HepG2 (cell line): ENCODE data around the gene ALDH2. TPM values are rescaled to one million over a fixed set of nuclear protein-coding genes. Genes with fewer than 3 reads are reported as not detected.

Experiments
- AHR ChIP-seq: IDR thresholded peaks from 2 replicates; pipeline ENCODE4 v1.6.1; 2018; ENCODE audit warnings: missing genetic modification reagents, missing compliant biosample characterization
- CC2D1A ChIP-seq: sonication (generic); formaldehyde crosslinking; IDR thresholded peaks from 2 replicates; pipeline ENCODE4 v1.8.1; 2023; ENCODE audit warnings: mild to moderate bottlenecking, missing genetic modification reagents
- HOXA7 ChIP-seq: sonication (generic); formaldehyde crosslinking; IDR thresholded peaks from 2 replicates; pipeline ENCODE4 v1.8.1; 2022; ENCODE audit warnings: mild to moderate bottlenecking, missing genetic modification reagents, moderate library complexity
- MTF1 ChIP-seq: sonication (generic); formaldehyde crosslinking; IDR thresholded peaks from 2 replicates; pipeline ENCODE4 v1.5.0; 2020; ENCODE audit warnings: missing genetic modification reagents
- SP2 ChIP-seq: sonication (generic); formaldehyde crosslinking; IDR thresholded peaks from 2 replicates; pipeline ENCODE4 v1.5.1; 2020; ENCODE audit warnings: mild to moderate bottlenecking, missing genetic modification reagents
- SUZ12 ChIP-seq: fragments of 150-350 bp; IDR thresholded peaks from 2 replicates; pipeline ENCODE4 v1.6.1; 2014; ENCODE audit warnings: low read depth, low read length
- TBP ChIP-seq: sonication (generic); formaldehyde crosslinking; IDR thresholded peaks from 2 replicates; pipeline ENCODE4 v1.5.0; 2020; ENCODE audit warnings: missing genetic modification reagents
- XBP1 ChIP-seq: sonication (generic); formaldehyde crosslinking; IDR thresholded peaks from 2 replicates; pipeline ENCODE4 v1.5.0; 2020; ENCODE audit warnings: missing genetic modification reagents
- ZNF235 ChIP-seq: sonication (generic); formaldehyde crosslinking; IDR thresholded peaks from 2 replicates; pipeline ENCODE4 v1.8.1; 2023; ENCODE audit warnings: mild to moderate bottlenecking, missing genetic modification reagents, borderline replicate concordance
- ZNF317 ChIP-seq: sonication (generic); formaldehyde crosslinking; IDR thresholded peaks from 2 replicates; pipeline ENCODE4 v1.5.0; 2020; ENCODE audit warnings: mild to moderate bottlenecking, missing genetic modification reagents
- ZNF605 ChIP-seq: sonication (generic); formaldehyde crosslinking; IDR thresholded peaks from 2 replicates; pipeline ENCODE4 v1.8.0; 2022; ENCODE audit warnings: mild to moderate bottlenecking, missing genetic modification reagents
- polyA plus RNA-seq, 8 experiments: library from polyadenylated mRNA; depleted of rRNA in 3 of 8; stranded (reverse) in 7 of 8; unstranded in 1 of 8; fragments of >200 nt; fragmentation: Illumina TruSeq in 4 of 8; extraction: Trizol in 4 of 8; gene quantifications; 2 replicates each; pipeline versions ENCODE4 v1.2.1 to v1.2.3, GENCODE V29; 2011 to 2016; ENCODE audit warnings: low read depth in 4 of 8, missing spikeins in 1 of 8, mixed read lengths in 1 of 8; ENCODE audit not compliant: insufficient read depth in 1 of 8
- total RNA-seq, 5 experiments: library from RNA; depleted of rRNA; stranded (reverse); fragments of >200 nt; fragmentation: Illumina TruSeq; extraction: Trizol; gene quantifications; 2 replicates each; pipeline ENCODE4 v1.2.3, GENCODE V29; 2016; ENCODE audit warnings: low read depth in 1 of 5
- TF ChIP-seq, protein P1 (sequence below): sonication (generic); formaldehyde crosslinking; IDR thresholded peaks from 2 replicates; pipeline ENCODE4 v1.4.0; 2020; ENCODE audit warnings: missing genetic modification reagents, borderline replicate concordance
- TF ChIP-seq, protein P2 (sequence below): sonication (generic); formaldehyde crosslinking; IDR thresholded peaks from 2 replicates; pipeline ENCODE4 v1.9.0; 2021; ENCODE audit warnings: missing genetic modification reagents, mild to moderate bottlenecking, borderline replicate concordance
- TF ChIP-seq, protein P3 (sequence below): IDR thresholded peaks from 2 replicates; pipeline ENCODE4 v1.6.1; 2016; ENCODE audit warnings: low read depth, missing genetic modification reagents, missing compliant biosample characterization
- TF ChIP-seq, protein P4 (sequence below): sonication (generic); formaldehyde crosslinking; conservative IDR thresholded peaks from 2 replicates; pipeline ENCODE4 v1.4.0; 2020; ENCODE audit warnings: missing genetic modification reagents

The ALDH2 gene
- total and polyA plus RNA-seq, 2 of the 13 experiments (the other 11 are each of a cell fraction or from before 2014, with no cell fraction given), result 78.8 to 103 TPM

DNA sequence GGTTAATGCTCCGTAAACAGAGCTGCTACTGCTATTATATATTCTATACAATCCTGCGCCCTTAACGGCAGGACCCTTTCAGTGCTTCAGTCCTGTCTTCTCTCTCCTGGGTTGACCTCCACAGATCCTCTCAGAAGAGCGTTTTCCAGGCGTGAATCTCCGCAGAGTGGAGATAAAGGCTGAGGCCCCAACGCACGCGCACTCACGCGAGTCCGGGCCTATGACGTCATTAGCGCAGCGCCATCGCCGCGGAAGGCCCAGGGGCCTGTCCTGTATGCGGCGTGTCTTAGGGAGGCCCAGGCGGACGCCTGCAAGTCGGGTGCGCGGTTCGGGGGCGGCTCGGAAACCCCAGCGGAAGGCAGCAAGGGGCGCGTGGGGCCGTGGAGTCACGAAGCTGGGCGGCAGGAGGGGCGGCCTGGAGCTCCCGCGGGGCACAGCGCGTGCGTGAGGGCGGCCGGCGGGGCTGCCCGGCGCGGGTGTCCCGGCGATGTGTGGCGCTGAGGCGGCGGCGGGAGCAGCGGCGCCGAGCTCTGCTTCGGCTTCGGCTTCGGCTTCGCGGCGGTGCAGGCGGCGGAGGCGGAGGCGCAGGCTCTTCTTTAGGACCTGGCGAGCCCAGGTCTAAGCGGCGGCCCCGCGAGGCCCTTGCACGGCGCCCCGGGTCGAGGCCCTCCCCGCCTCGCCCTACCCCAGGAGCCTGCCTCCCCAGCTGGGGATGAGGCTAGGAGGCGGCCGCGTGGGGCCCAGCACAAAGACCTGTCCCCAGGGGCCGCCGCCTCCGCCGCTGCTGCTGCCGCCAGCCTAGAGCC lies 75.2 kb downstream of the ALDH2 start, which contains the start of gene MAPKAPK5 (continued):
- TF ChIP-seq TBP (peak; percentile 59; the same call in 1 of the 2 replicates), AHR (CRISPR knock-in tag) (peak; percentile 40; the same call in 1 of the 2 replicates), ZNF605 (CRISPR knock-in tag) (no peak), MTF1 (CRISPR knock-in tag) (no peak), ZNF317 (CRISPR knock-in tag) (peak; percentile 57; the same call in 1 of the 2 replicates), HOXA7 (CRISPR knock-in tag) (no peak), ZNF235 (no peak), XBP1 (no peak), CC2D1A (CRISPR knock-in tag) (no peak), SP2 (0 out of 2 replicates have a peak, but pooled peaks have one; percentile 35), SUZ12 (no peak)
- TF ChIP-seq, protein P1, sequence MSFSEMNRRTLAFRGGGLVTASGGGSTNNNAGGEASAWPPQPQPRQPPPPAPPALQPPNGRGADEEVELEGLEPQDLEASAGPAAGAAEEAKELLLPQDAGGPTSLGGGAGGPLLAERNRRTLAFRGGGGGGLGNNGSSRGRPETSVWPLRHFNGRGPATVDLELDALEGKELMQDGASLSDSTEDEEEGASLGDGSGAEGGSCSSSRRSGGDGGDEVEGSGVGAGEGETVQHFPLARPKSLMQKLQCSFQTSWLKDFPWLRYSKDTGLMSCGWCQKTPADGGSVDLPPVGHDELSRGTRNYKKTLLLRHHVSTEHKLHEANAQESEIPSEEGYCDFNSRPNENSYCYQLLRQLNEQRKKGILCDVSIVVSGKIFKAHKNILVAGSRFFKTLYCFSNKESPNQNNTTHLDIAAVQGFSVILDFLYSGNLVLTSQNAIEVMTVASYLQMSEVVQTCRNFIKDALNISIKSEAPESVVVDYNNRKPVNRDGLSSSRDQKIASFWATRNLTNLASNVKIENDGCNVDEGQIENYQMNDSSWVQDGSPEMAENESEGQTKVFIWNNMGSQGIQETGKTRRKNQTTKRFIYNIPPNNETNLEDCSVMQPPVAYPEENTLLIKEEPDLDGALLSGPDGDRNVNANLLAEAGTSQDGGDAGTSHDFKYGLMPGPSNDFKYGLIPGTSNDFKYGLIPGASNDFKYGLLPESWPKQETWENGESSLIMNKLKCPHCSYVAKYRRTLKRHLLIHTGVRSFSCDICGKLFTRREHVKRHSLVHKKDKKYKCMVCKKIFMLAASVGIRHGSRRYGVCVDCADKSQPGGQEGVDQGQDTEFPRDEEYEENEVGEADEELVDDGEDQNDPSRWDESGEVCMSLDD (CRISPR knock-in tag), result 0 out of 2 replicates have a peak, but pooled peaks have one; percentile 44
- TF ChIP-seq, protein P2, sequence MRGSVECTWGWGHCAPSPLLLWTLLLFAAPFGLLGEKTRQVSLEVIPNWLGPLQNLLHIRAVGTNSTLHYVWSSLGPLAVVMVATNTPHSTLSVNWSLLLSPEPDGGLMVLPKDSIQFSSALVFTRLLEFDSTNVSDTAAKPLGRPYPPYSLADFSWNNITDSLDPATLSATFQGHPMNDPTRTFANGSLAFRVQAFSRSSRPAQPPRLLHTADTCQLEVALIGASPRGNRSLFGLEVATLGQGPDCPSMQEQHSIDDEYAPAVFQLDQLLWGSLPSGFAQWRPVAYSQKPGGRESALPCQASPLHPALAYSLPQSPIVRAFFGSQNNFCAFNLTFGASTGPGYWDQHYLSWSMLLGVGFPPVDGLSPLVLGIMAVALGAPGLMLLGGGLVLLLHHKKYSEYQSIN (CRISPR knock-in tag), result no peak
- TF ChIP-seq, protein P3, sequence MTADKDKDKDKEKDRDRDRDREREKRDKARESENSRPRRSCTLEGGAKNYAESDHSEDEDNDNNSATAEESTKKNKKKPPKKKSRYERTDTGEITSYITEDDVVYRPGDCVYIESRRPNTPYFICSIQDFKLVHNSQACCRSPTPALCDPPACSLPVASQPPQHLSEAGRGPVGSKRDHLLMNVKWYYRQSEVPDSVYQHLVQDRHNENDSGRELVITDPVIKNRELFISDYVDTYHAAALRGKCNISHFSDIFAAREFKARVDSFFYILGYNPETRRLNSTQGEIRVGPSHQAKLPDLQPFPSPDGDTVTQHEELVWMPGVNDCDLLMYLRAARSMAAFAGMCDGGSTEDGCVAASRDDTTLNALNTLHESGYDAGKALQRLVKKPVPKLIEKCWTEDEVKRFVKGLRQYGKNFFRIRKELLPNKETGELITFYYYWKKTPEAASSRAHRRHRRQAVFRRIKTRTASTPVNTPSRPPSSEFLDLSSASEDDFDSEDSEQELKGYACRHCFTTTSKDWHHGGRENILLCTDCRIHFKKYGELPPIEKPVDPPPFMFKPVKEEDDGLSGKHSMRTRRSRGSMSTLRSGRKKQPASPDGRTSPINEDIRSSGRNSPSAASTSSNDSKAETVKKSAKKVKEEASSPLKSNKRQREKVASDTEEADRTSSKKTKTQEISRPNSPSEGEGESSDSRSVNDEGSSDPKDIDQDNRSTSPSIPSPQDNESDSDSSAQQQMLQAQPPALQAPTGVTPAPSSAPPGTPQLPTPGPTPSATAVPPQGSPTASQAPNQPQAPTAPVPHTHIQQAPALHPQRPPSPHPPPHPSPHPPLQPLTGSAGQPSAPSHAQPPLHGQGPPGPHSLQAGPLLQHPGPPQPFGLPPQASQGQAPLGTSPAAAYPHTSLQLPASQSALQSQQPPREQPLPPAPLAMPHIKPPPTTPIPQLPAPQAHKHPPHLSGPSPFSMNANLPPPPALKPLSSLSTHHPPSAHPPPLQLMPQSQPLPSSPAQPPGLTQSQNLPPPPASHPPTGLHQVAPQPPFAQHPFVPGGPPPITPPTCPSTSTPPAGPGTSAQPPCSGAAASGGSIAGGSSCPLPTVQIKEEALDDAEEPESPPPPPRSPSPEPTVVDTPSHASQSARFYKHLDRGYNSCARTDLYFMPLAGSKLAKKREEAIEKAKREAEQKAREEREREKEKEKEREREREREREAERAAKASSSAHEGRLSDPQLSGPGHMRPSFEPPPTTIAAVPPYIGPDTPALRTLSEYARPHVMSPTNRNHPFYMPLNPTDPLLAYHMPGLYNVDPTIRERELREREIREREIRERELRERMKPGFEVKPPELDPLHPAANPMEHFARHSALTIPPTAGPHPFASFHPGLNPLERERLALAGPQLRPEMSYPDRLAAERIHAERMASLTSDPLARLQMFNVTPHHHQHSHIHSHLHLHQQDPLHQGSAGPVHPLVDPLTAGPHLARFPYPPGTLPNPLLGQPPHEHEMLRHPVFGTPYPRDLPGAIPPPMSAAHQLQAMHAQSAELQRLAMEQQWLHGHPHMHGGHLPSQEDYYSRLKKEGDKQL (CRISPR knock-in tag), result 0 out of 2 replicates have a peak, but pooled peaks have one; percentile 30
- TF ChIP-seq, protein P4, sequence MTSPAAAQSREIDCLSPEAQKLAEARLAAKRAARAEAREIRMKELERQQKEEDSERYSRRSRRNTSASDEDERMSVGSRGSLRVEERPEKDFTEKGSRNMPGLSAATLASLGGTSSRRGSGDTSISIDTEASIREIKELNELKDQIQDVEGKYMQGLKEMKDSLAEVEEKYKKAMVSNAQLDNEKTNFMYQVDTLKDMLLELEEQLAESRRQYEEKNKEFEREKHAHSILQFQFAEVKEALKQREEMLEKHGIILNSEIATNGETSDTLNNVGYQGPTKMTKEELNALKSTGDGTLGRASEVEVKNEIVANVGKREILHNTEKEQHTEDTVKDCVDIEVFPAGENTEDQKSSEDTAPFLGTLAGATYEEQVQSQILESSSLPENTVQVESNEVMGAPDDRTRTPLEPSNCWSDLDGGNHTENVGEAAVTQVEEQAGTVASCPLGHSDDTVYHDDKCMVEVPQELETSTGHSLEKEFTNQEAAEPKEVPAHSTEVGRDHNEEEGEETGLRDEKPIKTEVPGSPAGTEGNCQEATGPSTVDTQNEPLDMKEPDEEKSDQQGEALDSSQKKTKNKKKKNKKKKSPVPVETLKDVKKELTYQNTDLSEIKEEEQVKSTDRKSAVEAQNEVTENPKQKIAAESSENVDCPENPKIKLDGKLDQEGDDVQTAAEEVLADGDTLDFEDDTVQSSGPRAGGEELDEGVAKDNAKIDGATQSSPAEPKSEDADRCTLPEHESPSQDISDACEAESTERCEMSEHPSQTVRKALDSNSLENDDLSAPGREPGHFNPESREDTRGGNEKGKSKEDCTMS (CRISPR knock-in tag), result 0 out of 2 replicates have a peak, but pooled peaks have one; percentile 56
